BLaER1 (cell line): ENCODE data around the gene VPS18.
A peak's percentile ranks its signal among the peaks of the same experiment; 100 is the strongest.

ENCODE experiments used
- H3K27ac ChIP-seq: shearing (Covaris generic); formaldehyde crosslinking; 2 replicates; pipeline ENCODE4 v1.8.1; 2022
- H3K27me3 ChIP-seq: shearing (Covaris generic); formaldehyde crosslinking; 2 replicates; pipeline ENCODE4 v1.8.1; 2022
- H3K36me3 ChIP-seq: shearing (Covaris generic); formaldehyde crosslinking; 2 replicates; pipeline ENCODE4 v1.8.1; 2022
- H3K4me1 ChIP-seq: shearing (Covaris generic); formaldehyde crosslinking; 2 replicates; pipeline ENCODE4 v1.8.1; 2022
- H3K4me2 ChIP-seq: shearing (Covaris generic); formaldehyde crosslinking; 2 replicates; pipeline ENCODE4 v1.8.1; 2022
- H3K4me3 ChIP-seq: shearing (Covaris generic); formaldehyde crosslinking; 2 replicates; pipeline ENCODE4 v1.8.1; 2022
- H3K9ac ChIP-seq: shearing (Covaris generic); formaldehyde crosslinking; 2 replicates; pipeline ENCODE4 v1.8.1; 2022
- H3K9me3 ChIP-seq: shearing (Covaris generic); formaldehyde crosslinking; 2 replicates; pipeline ENCODE4 v1.8.1; 2022
- H4K20me1 ChIP-seq: shearing (Covaris generic); formaldehyde crosslinking; 2 replicates; pipeline ENCODE4 v1.8.1; 2022
- Cebpa-rat ChIP-seq: shearing (Covaris generic); IDR thresholded peaks from 2 replicates; pipeline ENCODE4 v1.8.1; 2022

VPS18 gene

DNA sequence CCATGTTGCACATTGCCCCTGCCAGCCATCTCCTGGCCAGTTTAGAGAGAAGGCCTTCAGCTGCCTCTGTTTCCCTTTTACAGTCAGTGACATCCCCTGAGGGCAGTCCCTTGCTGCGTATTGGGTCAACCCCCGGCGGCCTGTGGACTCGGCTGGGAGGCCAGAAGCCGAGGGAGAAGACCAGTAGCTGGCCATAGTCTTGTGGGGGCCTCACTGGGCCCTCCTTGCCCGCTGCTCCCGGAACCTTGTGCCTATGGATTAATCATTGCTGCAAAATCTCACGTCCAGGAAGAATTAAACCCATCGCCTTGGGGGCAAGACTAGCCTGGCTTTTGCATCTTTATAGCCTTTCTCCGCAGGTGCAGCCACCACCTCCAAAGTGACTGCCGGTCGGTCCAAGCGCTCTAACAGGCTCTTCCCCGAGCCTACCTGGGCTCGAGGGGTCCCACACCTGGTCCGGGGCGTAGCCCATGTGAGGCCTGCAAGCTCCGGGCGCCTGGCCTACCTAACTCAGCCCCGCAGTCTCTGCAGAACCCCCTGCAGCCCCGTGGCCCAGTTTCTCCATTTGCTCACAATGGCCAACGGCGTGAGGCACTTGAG lies 58.2 kb downstream of the VPS18 start:
- peak overlapping the region; percentile 94 for H3K27ac ChIP-seq
- peaks cover 26% of the 10 kb centered on the region; the same call in 1 of the 2 replicates for H4K20me1 ChIP-seq
- H3K36me3 ChIP-seq, result peaks cover 24% of the 10 kb centered on the region
- peaks cover 63% of the 10 kb centered on the region for H3K4me1 ChIP-seq
- H3K27me3 ChIP-seq, result no peaks in the 10 kb centered on the region
- no peaks in the 10 kb centered on the region for H3K9me3 ChIP-seq
- peak overlapping the region; percentile 79 for H3K4me3 ChIP-seq
- peak overlapping the region; percentile 85 for H3K9ac ChIP-seq
- H3K4me2 ChIP-seq, result peak overlapping the region; percentile 88
- TF ChIP-seq Cebpa-rat, result no peak

DNA sequence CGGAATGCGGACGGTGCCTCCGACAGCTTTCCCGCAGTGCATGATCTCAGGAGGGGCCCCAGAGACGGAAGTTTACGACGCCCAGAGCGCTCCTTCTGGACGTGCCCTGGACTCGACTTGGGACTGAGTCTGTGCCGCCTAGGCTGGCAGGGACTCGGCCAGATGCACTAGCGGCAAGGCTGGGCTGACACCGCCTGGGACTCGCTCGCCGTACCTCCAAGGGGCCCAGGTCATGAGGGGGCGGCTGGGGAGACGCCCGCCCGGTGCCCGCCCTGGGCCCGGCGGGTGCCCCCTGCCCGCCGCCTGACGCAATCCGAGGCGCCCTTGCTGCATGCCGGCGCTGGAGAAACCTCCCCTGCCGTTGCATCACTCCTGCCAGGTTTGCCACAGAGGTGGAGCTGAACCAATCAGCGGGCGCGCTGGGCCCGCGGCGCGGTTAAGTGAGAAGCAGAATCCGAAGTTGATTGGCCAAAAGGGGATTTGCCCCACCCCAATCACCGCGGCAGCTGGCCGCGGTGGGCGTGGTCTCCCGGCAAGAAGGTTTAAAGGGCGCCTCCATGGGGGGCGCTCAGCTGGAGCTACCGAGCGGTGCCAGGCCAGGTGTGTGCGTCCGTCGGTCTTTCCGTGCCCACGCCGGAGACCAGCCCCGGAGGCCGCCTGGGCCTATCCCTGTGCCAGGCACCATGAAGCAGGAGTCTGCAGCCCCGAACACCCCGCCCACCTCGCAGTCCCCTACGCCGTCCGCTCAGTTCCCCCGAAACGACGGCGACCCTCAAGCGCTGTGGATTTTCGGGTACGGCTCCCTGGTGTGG lies 58.9 kb downstream of the VPS18 start, which contains the start of gene CHAC1:
Gene CHAC1, plus strand, starts transcription at position 571 of the 812 bp plus-strand sequence. Its CDS starts 113 bp downstream, at position 684.
- Histone ChIP-seq H3K27ac (peak within 1 kb of the TSS; percentile 94), H3K9ac (peak within 1 kb of the TSS; percentile 85), H3K9me3 (no peaks in the 10 kb centered on the region), H3K27me3 (no peaks in the 10 kb centered on the region), H4K20me1 (peaks cover 33% of the 10 kb centered on the region; the same call in 1 of the 2 replicates), H3K4me2 (peak within 1 kb of the TSS; percentile 88), H3K4me1 (peaks cover 70% of the 10 kb centered on the region), H3K36me3 (peaks cover 24% of the 10 kb centered on the region), H3K4me3 (peak within 1 kb of the TSS; percentile 79)
- peak; percentile 100 for TF ChIP-seq Cebpa-rat
